ENCODE results near the gene ADAMTS5.
A peak's percentile ranks its signal among the peaks of the same experiment; 100 is the strongest.

Gene ADAMTS5

GRCh38 chr21:26887251-26887650 is 79.6 kb downstream of the ADAMTS5 start:
- no peak for DNase-seq (ENCODE audit: low spot score)

- no peak for DNase-seq (ENCODE audit: low spot score)
Observed at GRCh38 chr21:26884436-26884835, 82.5 kb downstream of the ADAMTS5 start.

- DNase-seq (ENCODE audit: low spot score) = peak; percentile 7
Observed at GRCh38 chr21:26883768-26884167, 83.1 kb downstream of the ADAMTS5 start.

GRCh38 chr21:26881504-26882228 is 85.2 kb downstream of the ADAMTS5 start:
- DNase-seq (ENCODE audit: low spot score) = peak; percentile 48

GRCh38 chr21:26877018-26877417 is 89.9 kb downstream of the ADAMTS5 start:
- no peak for DNase-seq (ENCODE audit: low spot score)

GRCh38 chr21:26874347-26874746 is 92.5 kb downstream of the ADAMTS5 start:
- no peak for DNase-seq (ENCODE audit: low spot score)
